A549 (cell line): ENCODE data around the gene CDC42EP4. TPM values are rescaled to one million over a fixed set of nuclear protein-coding genes. Genes with fewer than 3 reads are reported as not detected.

Experiments used
- ATAC-seq, 2 experiments: fragments of 200-7000 bp in 1 of 2; fragments of >200 bp in 1 of 2; cut with Nextera tagmentation in 1 of 2; cut with Tn5 transposase in 1 of 2; 3 replicates each; pipeline versions ENCODE4 v1.8.0 to v1.9.1; 2018 to 2020; ENCODE audit warnings: mild to moderate bottlenecking in 1 of 2, moderate library complexity in 1 of 2
- CTCF ChIA-PET: fragments of 300-600 bp; sonication (Branson Sonifier 250); formaldehyde crosslinking; extraction: SDS; loops from one replicate; lab custom pipeline; 2021; ENCODE audit warnings: antibody characterized with exemption, inconsistent platforms; lab: Yijun Ruan, JAX
- POLR2A ChIA-PET: fragments of 350-600 bp; formaldehyde crosslinking; extraction: SDS; loops from one replicate; lab custom pipeline; 2021; ENCODE audit warnings: antibody characterized with exemption, inconsistent platforms; lab: Yijun Ruan, JAX
- DNase-seq, 2 experiments: peaks; one replicate each; pipeline versions ENCODE4 v3.0.0 to v3.0.0-alpha.2; 2011 to 2016; ENCODE audit warnings: low read depth in 1 of 2, low spot score in 1 of 2
- FAIRE-seq: peaks from 2 replicates; lab custom pipeline; 2011; peaks lifted over from hg19 to GRCh38; lab: Jason Lieb, UNC
- H3K27ac ChIP-seq, 2 experiments: fragments of >200 bp; sonication (Bioruptor Twin); formaldehyde crosslinking; 3 replicates each; pipeline ENCODE4 v1.5.1; 2016 to 2017
- H3K4me1 ChIP-seq: fragments of >200 bp; sonication (Bioruptor Twin); formaldehyde crosslinking; 3 replicates; pipeline ENCODE4 v1.6.1; 2016
- H3K4me2 ChIP-seq: fragments of >200 bp; sonication (Bioruptor Twin); formaldehyde crosslinking; 3 replicates; pipeline ENCODE4 v1.6.1; 2016
- H3K4me3 ChIP-seq: fragments of >200 bp; sonication (Bioruptor Twin); formaldehyde crosslinking; 3 replicates; pipeline ENCODE4 v1.5.1; 2016
- H3K9me3 ChIP-seq: fragments of >200 bp; sonication (Bioruptor Twin); formaldehyde crosslinking; 3 replicates; pipeline ENCODE4 v1.6.1; 2016
- E2F6 ChIP-seq: IDR thresholded peaks from 2 replicates; pipeline ENCODE4 v1.6.1; 2012; ENCODE audit warnings: low read depth, borderline replicate concordance
- ESRRA ChIP-seq: fragments of 150-350 bp; IDR thresholded peaks from 2 replicates; pipeline ENCODE4 v1.6.1; 2014; ENCODE audit warnings: mild to moderate bottlenecking, low read length, borderline replicate concordance
- HDAC2 ChIP-seq: fragments of 200-600 bp; sonication (generic); IDR thresholded peaks from 2 replicates; pipeline ENCODE4 v1.6.1; 2016
- MAX ChIP-seq: IDR thresholded peaks from 2 replicates; pipeline ENCODE4 v1.6.1; 2012
- RAD21 ChIP-seq, 2 experiments: fragments of >200 bp in 1 of 2; sonication (Bioruptor Twin) in 1 of 2; formaldehyde crosslinking in 1 of 2; IDR thresholded peaks in 1 of 2; conservative IDR thresholded peaks in 1 of 2; 2 replicates in 1 of 2; 3 replicates in 1 of 2; pipeline ENCODE4 v1.6.1; 2012 to 2018; ENCODE audit warnings: inconsistent platforms in 1 of 2
- RFX5 ChIP-seq: fragments of 450-650 bp; IDR thresholded peaks from 2 replicates; pipeline ENCODE4 v1.7.1; 2014; ENCODE audit warnings: antibody characterized with exemption, mild to moderate bottlenecking, moderate library complexity
- RNF2 ChIP-seq: fragments of 200-600 bp; sonication (generic); IDR thresholded peaks from 2 replicates; pipeline ENCODE4 v1.6.1; 2016; ENCODE audit warnings: low read depth, mild to moderate bottlenecking, antibody characterized with exemption, moderate library complexity, borderline replicate concordance
- SMC3 ChIP-seq: fragments of >200 bp; sonication (Bioruptor Twin); formaldehyde crosslinking; IDR thresholded peaks from 3 replicates; pipeline ENCODE4 v1.6.1; 2018; ENCODE audit warnings: inconsistent platforms
- TFCP2L1 ChIP-seq: fragments of 250-450 bp; sonication (Bioruptor Pico); IDR thresholded peaks from 2 replicates; pipeline ENCODE4 v1.5.0; 2021; ENCODE audit warnings: mild to moderate bottlenecking
- WGBS: methylation state at CpG from one replicate; pipeline ENCODE4 v1.1.6; 2017; ENCODE audit errors: missing lambda C conversion rate; 5-methylcytosine and 5-hydroxymethylcytosine counted together
- polyA plus RNA-seq, 4 experiments: library from polyadenylated mRNA; depleted of rRNA in 3 of 4; stranded (reverse); fragments of >200 nt; fragmentation: RNase III in 1 of 4; extraction: RNeasy Plus Mini Kit Qiagen cat#74134 plus additional on column Dnase treatment in 1 of 4; gene quantifications; 2 replicates in 3 of 4; 3 replicates in 1 of 4; pipeline ENCODE4 v1.2.3, GENCODE V29; 2011 to 2017
- TF ChIP-seq, protein P1 (sequence below): fragments of >200 bp; sonication (Bioruptor Twin); formaldehyde crosslinking; IDR thresholded peaks from 3 replicates; pipeline ENCODE4 v1.5.1; 2016
- TF ChIP-seq, protein P2 (sequence below): IDR thresholded peaks from 2 replicates; pipeline ENCODE4 v1.6.1; 2012
- TF ChIP-seq, protein P3 (sequence below): fragments of 200-600 bp; sonication (generic); IDR thresholded peaks from 2 replicates; pipeline ENCODE4 v1.6.1; 2016; ENCODE audit warnings: antibody characterized with exemption, mild to moderate bottlenecking, moderate library complexity
- TF ChIP-seq, protein P4 (sequence below): fragments of 150-350 bp; IDR thresholded peaks from 2 replicates; pipeline ENCODE4 v1.6.1; 2014; ENCODE audit warnings: low read depth, mild to moderate bottlenecking, low read length

CDC42EP4 gene
- polyA plus RNA-seq, 2 of the 4 experiments (the other 2 are of a cell fraction), result 33.8 to 65.7 TPM

DNA sequence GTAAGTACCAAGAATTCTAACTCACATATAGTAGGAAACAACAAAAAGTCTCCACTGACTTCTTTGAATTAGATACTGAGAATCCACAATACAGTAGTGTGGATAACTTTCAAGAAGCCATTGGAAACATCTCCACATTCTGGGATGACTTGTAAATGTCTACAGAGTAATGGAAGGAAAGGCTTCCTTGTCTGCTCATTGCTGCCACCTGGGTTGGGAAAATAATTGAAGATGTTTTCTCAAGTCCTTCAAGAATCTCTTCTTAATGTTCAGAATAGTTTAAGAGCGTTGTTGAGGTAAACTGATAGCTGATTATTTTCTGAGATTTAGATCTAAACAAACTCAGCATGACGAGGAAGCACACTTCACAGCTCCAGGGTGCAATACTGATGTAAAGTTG lies 64.1 kb downstream of the CDC42EP4 start:
- no peak overlapping the region for H3K4me3 ChIP-seq
- peak; percentile 94 for FAIRE-seq
- no peaks in the 10 kb centered on the region for H3K9me3 ChIP-seq
- peak in 1 of 2 experiments; percentile 41; a peak in 1 of 6 replicates for ATAC-seq
- H3K4me2 ChIP-seq, result no peak overlapping the region
- no peaks in the 10 kb centered on the region for H3K4me1 ChIP-seq
- no peak overlapping the region for H3K27ac ChIP-seq
- ChIA-PET POLR2A (no interaction called here), CTCF (interaction anchor here (0.6 to 24.4 kb wide), 14 partner anchors 8 to 669 kb away, joined by 3 to 975 read pairs (median 6); a partner anchor contains a TSS)
- 88% methylated on average over 2 of the region's 2 CpGs for WGBS
- TF ChIP-seq, protein P1, sequence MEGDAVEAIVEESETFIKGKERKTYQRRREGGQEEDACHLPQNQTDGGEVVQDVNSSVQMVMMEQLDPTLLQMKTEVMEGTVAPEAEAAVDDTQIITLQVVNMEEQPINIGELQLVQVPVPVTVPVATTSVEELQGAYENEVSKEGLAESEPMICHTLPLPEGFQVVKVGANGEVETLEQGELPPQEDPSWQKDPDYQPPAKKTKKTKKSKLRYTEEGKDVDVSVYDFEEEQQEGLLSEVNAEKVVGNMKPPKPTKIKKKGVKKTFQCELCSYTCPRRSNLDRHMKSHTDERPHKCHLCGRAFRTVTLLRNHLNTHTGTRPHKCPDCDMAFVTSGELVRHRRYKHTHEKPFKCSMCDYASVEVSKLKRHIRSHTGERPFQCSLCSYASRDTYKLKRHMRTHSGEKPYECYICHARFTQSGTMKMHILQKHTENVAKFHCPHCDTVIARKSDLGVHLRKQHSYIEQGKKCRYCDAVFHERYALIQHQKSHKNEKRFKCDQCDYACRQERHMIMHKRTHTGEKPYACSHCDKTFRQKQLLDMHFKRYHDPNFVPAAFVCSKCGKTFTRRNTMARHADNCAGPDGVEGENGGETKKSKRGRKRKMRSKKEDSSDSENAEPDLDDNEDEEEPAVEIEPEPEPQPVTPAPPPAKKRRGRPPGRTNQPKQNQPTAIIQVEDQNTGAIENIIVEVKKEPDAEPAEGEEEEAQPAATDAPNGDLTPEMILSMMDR, result peak; percentile 47
- peak; percentile 50; the same call in 2 of the 3 replicates for TF ChIP-seq SMC3
- TF ChIP-seq RAD21 (conservative IDR thresholded peaks at IDR 0.05 in 1 of 2, IDR thresholded peaks at IDR 0.05 in 1 of 2), result peak; percentile 38; a peak in 3 of 5 replicates
- TF ChIP-seq RFX5, result no peak
- no peak for TF ChIP-seq RNF2
- DNase-seq, result peak in 1 of 2 experiments; percentile 32

DNA sequence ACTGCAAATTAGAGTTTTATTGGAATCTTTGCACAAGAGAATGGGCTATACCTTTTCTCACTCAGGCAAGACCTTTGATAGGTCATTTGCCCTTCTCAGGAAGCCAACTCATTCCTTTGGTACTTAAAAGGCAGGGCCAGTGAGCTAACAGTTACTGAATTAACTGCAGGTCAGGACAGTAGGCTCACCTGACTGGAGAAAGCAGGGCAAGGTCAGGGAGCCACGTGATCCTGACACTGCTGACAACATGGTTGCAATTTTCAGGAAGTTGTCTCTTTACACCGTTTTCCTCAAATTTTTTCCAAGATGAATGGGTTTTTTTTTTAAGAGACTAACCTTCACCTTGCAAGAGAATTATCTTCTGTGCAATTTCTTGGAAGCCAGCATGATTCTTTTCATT lies 71.2 kb downstream of the CDC42EP4 start:
- CTCF ChIA-PET, result interaction anchor here (1.0 to 3.2 kb wide), 4 partner anchors 10 to 515 kb away, joined by 3 to 13 read pairs (median 8); no protein-coding TSS in a partner anchor
- 83% methylated on average over 2 of the region's 2 CpGs for WGBS
- no peak for ATAC-seq

More for the DNA sequence above, 71.2 kb downstream of the CDC42EP4 start:
- no peak for DNase-seq
- Histone ChIP-seq H3K4me1 (no peaks in the 10 kb centered on the region), H3K27ac (no peak overlapping the region), H3K9me3 (no peaks in the 10 kb centered on the region), H3K4me2 (no peak overlapping the region)
- POLR2A ChIA-PET, result interaction anchor here (0.5 kb wide), 1 partner anchor 220 kb away, joined by 5 read pairs; no protein-coding TSS in a partner anchor
- TF ChIP-seq E2F6 (no peak), ESRRA (no peak), HDAC2 (no peak), TFCP2L1 (CRISPR knock-in tag) (no peak), MAX (no peak)
- TF ChIP-seq, protein P2, sequence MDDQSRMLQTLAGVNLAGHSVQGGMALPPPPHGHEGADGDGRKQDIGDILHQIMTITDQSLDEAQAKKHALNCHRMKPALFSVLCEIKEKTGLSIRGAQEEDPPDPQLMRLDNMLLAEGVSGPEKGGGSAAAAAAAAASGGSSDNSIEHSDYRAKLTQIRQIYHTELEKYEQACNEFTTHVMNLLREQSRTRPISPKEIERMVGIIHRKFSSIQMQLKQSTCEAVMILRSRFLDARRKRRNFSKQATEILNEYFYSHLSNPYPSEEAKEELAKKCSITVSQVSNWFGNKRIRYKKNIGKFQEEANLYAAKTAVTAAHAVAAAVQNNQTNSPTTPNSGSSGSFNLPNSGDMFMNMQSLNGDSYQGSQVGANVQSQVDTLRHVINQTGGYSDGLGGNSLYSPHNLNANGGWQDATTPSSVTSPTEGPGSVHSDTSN, result no peak
- TF ChIP-seq, protein P3, sequence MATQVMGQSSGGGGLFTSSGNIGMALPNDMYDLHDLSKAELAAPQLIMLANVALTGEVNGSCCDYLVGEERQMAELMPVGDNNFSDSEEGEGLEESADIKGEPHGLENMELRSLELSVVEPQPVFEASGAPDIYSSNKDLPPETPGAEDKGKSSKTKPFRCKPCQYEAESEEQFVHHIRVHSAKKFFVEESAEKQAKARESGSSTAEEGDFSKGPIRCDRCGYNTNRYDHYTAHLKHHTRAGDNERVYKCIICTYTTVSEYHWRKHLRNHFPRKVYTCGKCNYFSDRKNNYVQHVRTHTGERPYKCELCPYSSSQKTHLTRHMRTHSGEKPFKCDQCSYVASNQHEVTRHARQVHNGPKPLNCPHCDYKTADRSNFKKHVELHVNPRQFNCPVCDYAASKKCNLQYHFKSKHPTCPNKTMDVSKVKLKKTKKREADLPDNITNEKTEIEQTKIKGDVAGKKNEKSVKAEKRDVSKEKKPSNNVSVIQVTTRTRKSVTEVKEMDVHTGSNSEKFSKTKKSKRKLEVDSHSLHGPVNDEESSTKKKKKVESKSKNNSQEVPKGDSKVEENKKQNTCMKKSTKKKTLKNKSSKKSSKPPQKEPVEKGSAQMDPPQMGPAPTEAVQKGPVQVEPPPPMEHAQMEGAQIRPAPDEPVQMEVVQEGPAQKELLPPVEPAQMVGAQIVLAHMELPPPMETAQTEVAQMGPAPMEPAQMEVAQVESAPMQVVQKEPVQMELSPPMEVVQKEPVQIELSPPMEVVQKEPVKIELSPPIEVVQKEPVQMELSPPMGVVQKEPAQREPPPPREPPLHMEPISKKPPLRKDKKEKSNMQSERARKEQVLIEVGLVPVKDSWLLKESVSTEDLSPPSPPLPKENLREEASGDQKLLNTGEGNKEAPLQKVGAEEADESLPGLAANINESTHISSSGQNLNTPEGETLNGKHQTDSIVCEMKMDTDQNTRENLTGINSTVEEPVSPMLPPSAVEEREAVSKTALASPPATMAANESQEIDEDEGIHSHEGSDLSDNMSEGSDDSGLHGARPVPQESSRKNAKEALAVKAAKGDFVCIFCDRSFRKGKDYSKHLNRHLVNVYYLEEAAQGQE, result no peak
- TF ChIP-seq, protein P4, sequence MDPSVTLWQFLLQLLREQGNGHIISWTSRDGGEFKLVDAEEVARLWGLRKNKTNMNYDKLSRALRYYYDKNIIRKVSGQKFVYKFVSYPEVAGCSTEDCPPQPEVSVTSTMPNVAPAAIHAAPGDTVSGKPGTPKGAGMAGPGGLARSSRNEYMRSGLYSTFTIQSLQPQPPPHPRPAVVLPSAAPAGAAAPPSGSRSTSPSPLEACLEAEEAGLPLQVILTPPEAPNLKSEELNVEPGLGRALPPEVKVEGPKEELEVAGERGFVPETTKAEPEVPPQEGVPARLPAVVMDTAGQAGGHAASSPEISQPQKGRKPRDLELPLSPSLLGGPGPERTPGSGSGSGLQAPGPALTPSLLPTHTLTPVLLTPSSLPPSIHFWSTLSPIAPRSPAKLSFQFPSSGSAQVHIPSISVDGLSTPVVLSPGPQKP, result no peak
- TF ChIP-seq, all 56 proteins: peak for 0
- no peak overlapping the region for H3K4me3 ChIP-seq
- FAIRE-seq, result no peak
